Ishikawa (cell line): ENCODE results near the gene FASN.

Source experiments
- CEBPB ChIP-seq: IDR thresholded peaks from 2 replicates; pipeline ENCODE4 v1.6.1; 2012
- EP300 ChIP-seq: IDR thresholded peaks from 2 replicates; pipeline ENCODE4 v1.6.1; 2012; ENCODE audit warnings: borderline replicate concordance
- MAX ChIP-seq: IDR thresholded peaks from 2 replicates; pipeline ENCODE4 v1.6.1; 2012
- REST ChIP-seq: IDR thresholded peaks from 2 replicates; pipeline ENCODE4 v1.6.1; 2012; ENCODE audit warnings: low read depth, mild to moderate bottlenecking
- TEAD4 ChIP-seq: IDR thresholded peaks from 2 replicates; pipeline ENCODE4 v1.6.1; 2012
- USF1 ChIP-seq: IDR thresholded peaks from 2 replicates; pipeline ENCODE4 v1.6.1; 2012
- YY1 ChIP-seq: IDR thresholded peaks from 2 replicates; pipeline ENCODE4 v1.6.1; 2012; ENCODE audit warnings: low read depth

- TF ChIP-seq MAX: no peak
- no peak for TF ChIP-seq EP300
- no peak for TF ChIP-seq REST
- no peak for TF ChIP-seq USF1
- no peak for TF ChIP-seq CEBPB
- TF ChIP-seq YY1: no peak
- TF ChIP-seq TEAD4: no peak
Measured at GRCh38 chr17:82105882-82106687, 8.0 kb upstream of the FASN start.
